H54 (cell line): ENCODE measurements around the gene STK31.
A peak's percentile ranks its signal among the peaks of the same experiment; 100 is the strongest.
"Not testable (repeated sequence)": the region's sequence is repeated elsewhere in the genome, so short reads cannot be mapped to it uniquely, and the experiment has no call there.

ENCODE experiments used
- DNase-seq: peaks from one replicate; pipeline ENCODE4 v3.0.0; 2011; ENCODE audit warnings: low spot score, mixed read lengths; ENCODE audit not compliant: insufficient read length
- FAIRE-seq: peaks from 3 replicates; lab custom pipeline; 2011; peaks lifted over from hg19 to GRCh38; lab: Jason Lieb, UNC
- POLR2A ChIP-seq: IDR thresholded peaks from 2 replicates; pipeline ENCODE4 v1.6.1; 2011; ENCODE audit warnings: low read depth, mild to moderate bottlenecking, low read length

The STK31 gene

DNA sequence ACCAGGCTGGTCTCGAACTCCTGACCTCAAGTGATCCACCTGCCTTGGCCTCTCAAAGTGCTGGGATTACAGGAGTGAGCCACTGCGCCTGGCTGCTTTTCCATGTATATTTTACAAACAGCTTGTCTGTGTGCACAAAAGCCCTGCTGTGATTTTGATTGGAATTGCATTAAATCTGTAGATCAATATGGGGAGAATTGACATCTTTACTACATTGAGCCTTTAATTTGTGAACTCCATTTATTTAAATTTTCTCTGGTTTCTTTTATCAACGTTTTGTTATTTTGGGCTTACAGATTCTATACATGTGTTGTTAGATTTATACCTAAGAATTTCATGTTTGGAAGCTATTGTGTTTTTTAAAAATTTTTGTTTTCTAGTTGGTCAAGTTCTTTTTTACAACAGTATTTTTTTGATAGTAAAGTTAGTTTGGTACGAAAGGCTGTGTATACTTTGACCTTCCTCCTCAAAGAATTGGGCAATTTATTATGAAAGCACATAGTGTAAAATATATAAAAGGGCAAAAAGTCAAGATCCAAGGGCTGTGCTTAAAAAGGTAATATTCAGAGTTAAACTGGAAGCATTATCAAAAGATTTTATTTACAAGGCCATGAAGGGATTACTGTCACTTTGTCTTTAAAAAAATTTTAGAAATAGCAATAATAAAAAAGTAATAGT lies 92.8 kb downstream of the STK31 start:
- no peak for FAIRE-seq
- no peak for TF ChIP-seq POLR2A
- DNase-seq: no peak

DNA sequence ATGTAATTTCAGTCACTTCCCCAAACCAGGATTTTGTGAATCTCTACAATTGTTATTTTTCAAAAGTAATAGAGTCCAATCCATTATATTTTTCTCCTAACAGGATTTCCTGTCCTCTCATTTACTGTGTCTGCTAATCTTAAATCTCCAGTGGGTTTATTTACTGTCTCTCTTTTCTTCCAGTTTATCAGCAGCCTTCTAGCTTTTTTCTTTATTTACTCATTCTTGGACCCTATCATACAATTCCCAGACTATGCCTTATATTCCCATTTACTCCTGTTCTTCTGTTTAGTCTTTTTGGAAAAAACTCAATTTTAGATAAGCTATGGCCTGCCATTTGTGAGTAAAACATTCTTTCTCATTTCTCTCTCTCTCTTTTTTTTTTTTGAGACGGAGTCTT lies 94.7 kb downstream of the STK31 start:
- no peak for TF ChIP-seq POLR2A
- no peak for FAIRE-seq

DNA sequence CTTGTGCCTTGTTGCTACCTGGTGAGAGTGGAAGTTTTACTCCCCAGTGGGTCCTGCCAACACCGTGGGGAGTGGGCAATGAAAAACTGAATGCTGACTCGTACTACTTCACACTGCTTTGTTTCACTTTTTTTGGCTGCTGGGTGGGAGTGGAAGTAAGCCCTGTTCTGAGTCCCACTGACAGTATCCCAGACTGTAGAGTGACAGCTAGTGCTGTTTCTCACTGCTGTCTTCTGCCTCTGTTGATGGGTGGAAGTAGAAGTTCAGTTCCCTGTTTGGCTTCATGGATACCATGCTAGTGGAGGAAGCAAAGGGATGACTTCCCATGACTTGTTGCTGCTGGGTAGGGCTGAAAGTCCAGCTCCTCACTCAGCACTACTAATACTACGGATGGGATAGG lies 98.4 kb downstream of the STK31 start:
- DNase-seq (no peak), FAIRE-seq (no peak)
- no peak for TF ChIP-seq POLR2A

More for the DNA sequence above, 94.7 kb downstream of the STK31 start:
- no peak for DNase-seq

DNA sequence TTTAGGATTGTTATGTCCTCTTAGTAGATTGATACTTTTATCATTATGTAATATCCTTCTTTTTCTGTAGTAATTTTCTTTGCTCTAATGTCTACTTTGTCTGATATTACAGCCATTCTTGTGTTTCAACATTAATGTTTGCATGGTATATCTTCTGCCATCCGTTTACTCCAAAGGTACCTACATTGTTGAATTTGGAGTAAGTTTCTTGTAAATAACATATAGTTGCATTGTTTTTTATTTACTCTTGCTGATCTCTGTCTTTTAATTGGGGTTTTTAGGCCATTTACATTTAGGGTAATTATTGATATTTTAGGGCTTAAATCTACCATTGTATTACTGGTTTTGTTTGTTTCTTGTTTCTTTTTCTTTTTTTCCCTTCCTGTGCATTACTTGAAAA lies 100.1 kb downstream of the STK31 start:
- no peak for DNase-seq
- TF ChIP-seq POLR2A: no peak
- FAIRE-seq: peak; percentile 30

DNA sequence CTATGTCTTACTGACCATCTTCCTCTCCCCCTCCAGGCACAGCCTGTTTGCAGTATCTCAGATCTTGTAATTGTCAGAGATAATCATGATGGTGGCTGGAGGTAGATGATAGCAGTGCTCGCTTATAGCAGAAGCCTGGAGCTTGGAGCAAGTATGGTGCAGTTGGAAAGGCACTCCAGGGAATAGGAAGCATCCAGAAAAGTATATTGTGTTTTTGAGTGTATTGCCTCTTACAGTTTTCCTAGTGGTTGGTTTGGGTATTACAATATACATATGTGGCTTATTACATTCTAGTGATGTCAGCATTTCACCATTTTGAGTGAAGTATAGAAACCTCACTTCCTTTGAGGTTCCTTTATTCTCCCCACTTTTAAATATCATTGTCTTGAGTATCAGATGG lies 101.5 kb downstream of the STK31 start:
- no peak for TF ChIP-seq POLR2A
- peak; percentile 5 for DNase-seq
- FAIRE-seq: no peak

DNA sequence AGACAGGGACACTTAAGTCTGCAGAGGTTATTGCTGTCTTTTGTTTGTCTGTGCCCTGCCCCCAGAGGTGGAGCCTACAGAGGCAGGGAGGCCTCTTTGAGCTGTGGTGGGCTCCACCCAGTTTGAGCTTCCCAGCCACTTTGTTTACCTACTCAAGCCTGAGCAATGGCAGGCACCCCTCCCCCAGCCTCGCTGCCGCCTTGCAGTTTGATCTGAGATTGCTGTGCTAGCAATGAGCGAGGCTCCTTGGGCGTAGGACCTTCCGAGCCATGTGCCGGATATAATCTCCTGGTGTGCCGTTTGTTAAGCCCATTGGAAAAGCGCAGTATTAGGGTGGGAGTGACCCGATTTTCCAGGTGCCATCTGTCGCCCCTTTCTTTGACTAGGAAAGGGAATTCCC lies 118.1 kb downstream of the STK31 start:
- not testable (repeated sequence) for DNase-seq, FAIRE-seq

DNA sequence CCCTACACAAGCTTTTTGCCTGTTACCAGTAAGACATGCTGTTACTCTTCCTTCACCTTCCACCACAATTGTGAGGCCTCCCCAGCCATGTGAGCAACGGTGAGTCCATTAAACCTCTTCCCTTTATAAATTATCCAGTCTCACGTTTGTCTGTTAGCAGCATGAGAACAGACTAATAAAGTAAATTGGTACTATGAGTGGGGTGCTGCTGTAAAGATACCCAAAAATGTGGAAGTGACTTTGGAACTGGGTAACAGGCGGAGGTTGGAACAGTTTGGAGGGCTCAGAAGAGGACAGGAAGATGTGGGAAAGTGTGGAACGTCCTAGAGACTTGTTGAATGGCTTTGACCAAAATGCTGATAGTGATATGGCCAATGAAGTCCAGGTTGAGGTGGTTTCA lies 122.7 kb downstream of the STK31 start:
- DNase-seq, FAIRE-seq: not testable (repeated sequence)

DNA sequence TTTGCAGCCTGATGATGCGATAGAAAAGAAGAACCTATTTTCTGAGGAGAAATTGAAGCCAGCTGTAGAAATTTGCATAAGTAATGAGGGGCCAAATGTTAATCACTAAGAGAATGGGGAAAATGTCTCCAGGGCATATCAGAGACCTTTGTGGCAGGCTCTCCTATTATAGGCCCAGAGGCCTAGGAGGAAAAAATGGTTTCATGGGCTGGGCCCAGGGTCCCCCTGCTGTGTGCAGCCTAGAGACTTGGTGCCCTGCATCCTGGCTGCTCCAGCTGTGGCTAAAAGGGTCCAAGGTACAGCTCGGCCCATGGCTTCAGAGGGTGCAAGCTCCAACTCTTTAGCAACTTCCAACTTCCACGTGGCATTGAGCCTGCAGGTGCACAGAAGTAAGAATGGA lies 123.4 kb downstream of the STK31 start:
- FAIRE-seq (no peak), DNase-seq (no peak)
- no peak for TF ChIP-seq POLR2A

DNA sequence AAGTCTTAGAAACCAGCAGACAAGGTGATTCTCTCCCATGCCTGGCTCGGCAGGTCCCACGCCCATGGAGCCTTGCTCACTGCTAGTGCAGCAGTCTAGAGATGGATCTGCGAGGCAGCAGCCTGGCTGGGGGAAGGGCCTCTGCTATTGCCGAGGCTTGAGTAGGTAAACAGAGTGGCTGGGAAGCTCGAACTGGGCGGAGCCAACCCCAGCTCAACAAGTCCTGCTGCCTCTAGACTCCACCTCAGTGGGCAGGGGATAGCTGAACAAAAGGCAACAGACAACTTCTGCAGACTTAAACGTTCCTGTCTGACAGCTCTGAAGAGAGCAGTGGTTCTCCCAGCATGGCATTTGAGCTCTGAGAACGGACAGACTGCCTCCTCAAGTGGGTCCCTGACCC lies 134.8 kb downstream of the STK31 start:
- DNase-seq, FAIRE-seq: not testable (repeated sequence)

DNA sequence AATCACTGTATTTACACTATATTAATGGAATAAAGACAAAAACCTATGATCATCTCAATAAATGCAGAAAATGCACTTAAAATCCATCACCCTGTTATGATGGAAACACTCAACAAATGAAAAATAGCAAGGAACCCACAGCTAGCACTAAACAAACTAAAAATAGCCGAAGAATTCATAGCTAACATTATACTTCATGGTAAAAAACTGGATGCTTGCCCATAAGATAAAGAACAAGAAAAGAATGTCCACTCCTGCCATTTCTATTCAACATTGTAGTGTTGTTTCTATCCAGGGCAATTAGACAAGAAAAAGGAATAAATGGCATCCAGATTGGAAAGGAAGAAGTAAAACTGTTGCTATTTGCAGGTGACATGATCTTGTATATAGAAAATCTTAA lies 142.1 kb downstream of the STK31 start:
- TF ChIP-seq POLR2A: no peak
- no peak for DNase-seq
- no peak for FAIRE-seq

DNA sequence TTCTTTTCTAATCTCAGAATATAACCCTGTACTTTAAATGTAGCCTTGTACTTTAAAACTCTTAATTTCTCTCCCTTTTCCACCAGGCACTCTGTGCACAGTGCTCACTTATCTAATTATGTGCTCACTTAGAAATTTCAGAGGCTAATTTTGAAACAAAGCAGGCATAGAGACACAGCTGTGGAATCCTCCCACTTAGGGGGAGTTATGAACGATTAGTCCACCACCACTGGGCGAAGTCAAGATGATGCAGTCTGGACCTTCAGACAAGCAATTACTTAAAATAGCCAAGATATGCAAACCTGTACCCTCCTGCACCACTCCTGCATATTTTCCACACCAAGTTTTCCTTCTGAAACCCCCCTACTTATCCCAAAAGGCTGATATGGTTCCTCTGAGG lies 143.0 kb downstream of the STK31 start:
- TF ChIP-seq POLR2A: no peak
- DNase-seq (no peak), FAIRE-seq (no peak)

DNA sequence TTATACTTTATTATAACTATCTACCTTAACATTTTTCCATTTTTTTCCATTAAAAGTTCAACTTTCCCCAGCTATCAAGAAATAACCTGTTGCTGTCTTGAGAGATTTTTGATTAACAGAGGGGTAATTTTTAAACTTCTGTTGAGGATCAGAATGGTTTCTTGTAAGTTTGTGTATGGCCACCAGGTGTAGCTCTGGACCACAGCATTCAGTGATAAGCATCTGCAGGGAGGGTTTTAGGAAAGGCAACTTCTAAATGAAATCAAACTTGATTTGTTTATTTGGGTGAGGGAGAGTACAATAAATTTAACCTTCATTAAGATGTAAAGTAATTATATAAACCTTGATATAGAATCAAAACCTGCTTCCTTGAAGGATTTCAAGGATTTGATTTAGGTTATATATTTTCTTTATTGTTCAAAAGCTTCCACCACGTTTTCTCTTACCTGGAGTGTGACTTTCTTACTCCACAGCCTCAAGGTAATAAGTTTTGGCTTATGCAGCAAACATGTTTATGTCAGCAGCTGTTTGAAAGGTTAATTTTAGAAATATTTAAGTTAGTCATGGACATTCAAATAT lies 153.3 kb downstream of the STK31 start:
- FAIRE-seq (peak; percentile 55), DNase-seq (peak; percentile 7)
- TF ChIP-seq POLR2A: no peak

DNA sequence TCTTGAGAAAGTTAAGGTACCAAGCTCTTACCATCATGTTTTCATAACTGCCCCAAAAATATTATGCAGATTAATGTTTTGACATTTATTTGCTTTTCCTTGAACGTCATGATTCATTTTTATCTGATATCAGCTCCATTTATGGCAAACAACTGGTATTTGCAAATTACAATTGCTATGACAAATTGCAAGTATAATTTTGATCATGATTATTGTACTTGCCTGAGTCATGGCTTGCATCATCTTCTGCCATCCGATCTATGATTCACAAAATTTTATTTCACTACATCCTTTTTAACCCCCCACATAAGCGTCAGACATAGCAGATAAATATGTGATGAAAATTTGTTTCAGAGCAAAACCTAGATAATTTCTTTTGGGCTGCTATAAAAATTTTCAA lies 155.0 kb downstream of the STK31 start:
- TF ChIP-seq POLR2A: no peak
- FAIRE-seq (peak; percentile 38), DNase-seq (no peak)

DNA sequence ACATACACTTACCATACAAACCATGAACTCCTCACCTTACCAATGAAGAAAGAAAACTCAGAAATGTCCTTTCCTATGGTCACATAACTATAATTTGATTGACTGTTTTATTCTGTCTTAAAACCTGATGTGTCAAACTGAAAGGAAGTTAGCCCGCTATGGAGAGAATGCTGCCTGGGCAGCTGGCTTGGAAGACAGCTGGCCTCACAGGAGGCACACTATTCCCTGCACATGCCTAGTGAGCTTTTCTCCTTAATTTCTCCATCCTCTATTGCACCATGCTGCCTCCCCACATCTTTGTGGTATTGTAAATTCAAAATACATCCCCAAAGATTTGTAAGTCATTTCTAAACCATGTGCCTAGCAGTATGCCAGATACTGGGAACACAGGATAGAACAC lies 163.3 kb downstream of the STK31 start:
- no peak for TF ChIP-seq POLR2A
- FAIRE-seq: peak; percentile 30
- no peak for DNase-seq

DNA sequence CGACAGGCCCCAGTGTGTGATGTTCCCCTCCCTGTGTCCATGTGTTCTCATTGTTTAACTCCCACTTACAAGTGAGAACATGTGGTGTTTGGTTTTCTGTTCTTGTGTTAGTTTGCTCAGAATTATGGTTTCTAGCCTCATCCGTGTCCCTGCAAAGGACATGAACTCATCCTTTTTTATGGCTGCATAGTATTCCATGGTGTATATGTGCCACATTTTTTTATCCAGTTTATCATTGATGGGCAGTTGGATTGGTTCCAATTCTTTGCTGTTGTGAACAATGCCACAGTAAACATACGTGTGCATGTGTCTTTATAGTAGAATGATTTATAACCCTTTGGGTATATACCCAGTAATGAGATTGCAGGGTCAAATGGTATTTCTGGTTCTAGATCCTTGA lies 166.5 kb downstream of the STK31 start:
- not testable (repeated sequence) for DNase-seq, FAIRE-seq
